HG02885 (cell line): ENCODE measurements around the gene RSPRY1.
"Not testable (repeated sequence)": the region's sequence is repeated elsewhere in the genome, so short reads cannot be mapped to it uniquely, and the experiment has no call there.

ENCODE experiments used
- ATAC-seq: cut with Tn5 transposase; IDR thresholded peaks from one replicate; pipeline ENCODE4 v1.9.1; 2021; ENCODE audit warnings: mild to moderate bottlenecking; ENCODE audit not compliant: unreplicated experiment, poor library complexity

RSPRY1 gene

DNA sequence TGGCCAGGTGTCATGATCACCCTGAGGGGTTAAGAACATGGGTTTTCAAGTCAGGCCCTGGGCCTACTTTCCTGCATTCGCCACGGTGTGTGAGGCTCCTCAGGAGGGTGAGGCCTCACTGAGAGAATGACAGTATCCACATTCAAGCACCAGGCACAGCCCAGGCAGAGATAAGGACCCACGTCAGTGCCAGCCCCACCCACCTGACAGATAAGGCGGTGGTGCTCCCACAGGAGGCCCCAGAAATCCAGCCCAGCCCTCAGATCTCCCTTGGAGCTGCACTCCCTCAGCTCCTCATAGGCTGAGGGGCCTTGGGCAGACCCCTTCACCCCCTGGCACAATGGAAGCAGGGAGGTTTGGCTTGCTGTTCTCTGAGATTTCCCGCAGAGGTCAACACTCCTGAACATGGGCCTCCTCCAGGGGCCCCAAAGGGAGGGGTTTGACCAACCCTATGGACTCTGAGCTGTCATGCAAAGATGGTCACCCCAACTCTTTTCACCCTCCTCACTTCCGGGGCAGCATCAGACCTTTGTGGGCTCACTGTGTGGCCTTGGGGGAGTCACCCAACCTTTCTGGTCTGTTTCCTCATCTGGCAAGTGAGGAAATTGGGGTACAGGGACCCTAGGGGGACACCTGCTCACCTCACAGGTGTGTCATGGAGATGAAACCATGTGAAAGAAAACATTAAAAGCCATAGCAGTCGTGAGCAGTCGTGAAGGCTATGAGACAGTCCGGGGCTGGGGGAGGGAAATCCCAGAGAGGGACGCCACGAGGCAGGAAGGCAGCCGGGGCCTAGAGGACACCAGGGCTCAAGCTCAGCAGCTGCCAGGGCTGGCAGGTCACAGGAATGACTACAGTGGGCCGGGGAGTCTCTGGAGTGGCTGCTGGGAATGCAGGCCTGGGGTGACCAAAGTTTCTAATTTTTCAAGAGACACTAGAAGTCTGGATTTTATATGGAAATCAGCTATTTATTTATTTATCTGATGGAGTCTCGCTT lies 83.0 kb downstream of the RSPRY1 start:
- no peak for ATAC-seq

DNA sequence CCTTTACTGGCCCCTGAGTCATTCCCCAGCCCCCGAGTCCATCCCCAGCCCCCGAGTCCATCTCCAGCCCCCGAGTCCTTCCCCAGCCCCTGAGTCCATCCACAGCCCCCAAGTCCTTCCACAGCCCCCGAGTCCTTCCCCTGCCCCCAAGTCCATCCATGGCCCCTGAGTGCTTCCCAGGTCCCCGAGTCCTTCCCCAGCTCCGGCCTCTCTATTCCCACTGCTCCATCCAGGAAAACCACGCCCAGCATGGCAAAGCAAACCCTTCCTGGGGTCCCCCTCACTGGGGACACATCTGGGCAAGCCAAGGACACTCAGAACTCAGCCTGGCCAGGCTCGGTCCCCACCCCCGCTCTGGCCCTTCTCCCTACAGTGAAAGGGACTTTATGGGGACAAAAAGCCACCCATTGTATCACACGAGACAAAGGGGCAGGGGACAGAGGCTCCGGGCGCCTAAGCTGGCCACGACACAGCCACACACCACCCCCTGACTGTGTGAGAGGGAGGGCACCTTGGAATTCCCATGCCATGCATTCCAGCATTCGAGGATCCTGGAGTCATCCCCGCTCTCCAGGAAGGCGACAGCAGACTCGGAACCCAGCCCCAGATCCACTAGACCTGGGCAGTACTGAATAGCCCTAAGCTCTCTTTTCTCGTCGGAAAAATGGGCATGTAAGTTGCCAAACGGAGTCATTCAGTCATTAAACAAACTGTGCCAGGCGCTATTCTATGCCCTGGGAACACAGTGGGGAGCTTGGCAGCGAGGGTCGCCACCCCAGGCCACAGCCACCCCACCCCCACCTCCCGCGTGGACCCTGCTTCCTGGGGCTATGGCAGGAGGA lies 84.3 kb downstream of the RSPRY1 start:
- no peak for ATAC-seq

DNA sequence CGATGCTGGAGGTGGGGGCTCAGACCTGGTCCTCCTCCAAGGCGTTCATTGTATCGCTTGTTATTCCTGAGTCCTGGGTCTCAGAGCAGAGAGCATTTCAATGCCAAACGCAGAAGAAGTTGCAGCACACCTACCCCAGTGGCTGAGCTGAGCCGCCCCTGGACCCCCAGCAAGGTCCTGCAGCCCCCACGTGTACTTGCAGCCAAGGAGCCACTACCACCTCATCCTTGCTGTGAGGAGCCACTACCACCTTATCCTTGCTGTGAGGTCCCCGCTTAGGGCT lies 84.9 kb downstream of the RSPRY1 start:
- no peak for ATAC-seq

DNA sequence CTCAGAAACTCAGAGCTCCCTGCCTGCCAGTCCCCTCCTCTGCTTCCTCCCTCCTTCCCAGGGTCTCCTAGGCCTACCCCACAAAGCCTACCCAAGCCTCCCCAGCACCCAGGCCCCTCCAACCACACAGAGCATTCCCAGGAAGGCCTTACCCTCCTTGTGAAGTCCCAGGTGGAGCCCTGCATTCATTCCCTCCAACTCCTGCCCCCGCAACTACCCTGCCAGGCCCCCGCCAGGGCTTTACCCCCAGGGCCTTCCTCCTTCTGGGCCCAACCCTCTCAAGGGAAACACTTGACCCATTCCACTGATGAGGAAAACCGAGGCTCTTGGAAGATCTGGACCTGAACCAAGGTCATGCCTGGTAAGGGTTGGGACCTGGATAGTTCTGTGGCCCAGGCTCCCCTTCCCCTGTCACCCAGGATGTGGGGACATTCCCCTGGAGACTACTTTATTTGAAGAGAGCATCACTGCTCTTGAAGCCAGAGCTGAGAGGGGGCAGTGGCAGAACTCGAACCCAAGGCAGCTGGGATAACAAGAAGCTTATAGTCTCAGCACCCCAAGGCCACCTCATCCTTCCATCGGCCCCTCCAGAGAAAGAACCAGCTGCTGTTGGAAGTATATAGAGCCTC lies 85.9 kb downstream of the RSPRY1 start:
- no peak for ATAC-seq

DNA sequence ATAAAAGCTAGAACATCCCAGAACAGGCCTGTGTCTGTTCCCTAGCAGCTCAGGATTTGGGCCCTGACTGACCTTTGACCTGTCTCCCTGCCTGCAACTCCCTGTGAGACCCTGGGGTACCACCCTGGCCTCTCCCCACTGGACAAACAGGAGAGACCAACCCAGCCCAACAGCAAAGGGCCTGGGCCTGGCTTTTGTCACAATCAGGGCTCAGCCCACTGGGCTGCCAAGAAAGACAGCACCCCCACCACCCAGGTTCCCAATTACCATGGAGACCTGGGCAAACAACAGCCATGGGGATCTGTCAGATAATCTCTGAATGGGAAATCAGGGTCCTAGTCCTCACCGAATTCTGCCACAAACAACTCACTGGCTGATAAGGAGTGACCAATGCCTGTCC lies 87.2 kb downstream of the RSPRY1 start:
- no peak for ATAC-seq

DNA sequence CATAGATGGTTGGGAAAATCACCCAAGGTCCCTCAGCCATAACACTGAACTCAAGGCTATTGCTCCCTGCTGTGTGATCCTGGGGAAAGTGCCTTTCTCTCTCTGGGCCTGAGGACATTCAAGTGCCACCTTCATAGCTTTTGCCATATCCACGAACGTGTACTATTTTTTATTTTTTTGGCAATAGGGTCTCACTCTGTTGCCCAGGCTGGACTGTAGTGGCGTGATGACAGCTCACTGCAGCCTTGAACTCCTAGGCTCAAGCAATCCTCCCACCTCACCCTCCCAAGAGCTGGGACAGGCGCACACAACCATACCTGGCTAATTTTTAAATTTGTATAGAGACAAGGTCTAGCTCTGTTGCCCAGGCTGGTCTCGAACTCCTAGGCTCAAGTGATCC lies 87.7 kb downstream of the RSPRY1 start:
- ATAC-seq: no peak

DNA sequence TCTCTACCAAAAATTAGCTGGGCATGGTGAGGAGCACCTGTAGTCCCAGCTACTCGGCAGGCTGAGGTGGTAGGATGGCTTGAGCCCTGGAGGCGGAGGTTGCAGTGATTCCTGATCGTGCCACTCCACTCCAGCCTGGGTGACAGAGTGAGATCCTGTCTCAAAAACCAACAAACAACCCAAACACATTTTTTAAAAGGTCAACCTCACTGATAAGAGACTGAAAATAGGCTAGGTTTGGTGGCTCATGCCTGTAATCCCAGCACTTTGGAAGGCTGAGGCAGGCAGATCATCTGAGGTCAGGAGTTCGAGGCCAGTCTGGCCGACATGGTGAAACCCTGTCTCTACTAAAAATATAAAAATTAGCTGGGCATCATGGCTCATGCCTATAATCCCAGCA lies 89.8 kb downstream of the RSPRY1 start:
- ATAC-seq: not testable (repeated sequence)

DNA sequence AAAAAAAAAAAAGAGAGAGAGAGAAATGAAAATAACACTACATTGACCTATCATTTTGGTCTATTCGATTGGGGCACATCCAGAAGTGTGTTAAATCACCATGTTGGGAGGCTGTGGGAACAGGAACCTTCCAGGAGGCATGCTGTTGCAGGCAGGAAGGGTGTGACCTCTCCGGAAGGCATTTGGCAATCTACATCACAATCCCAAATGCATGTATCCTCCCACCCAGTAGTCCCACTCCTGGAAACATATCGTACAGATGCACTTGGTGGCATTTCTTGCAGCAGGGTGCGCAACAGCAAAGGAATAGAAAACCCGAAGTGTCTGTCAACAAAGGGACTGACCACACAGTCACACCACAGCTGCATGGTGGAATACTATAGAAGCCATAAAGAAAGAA lies 90.5 kb downstream of the RSPRY1 start:
- ATAC-seq: no peak

DNA sequence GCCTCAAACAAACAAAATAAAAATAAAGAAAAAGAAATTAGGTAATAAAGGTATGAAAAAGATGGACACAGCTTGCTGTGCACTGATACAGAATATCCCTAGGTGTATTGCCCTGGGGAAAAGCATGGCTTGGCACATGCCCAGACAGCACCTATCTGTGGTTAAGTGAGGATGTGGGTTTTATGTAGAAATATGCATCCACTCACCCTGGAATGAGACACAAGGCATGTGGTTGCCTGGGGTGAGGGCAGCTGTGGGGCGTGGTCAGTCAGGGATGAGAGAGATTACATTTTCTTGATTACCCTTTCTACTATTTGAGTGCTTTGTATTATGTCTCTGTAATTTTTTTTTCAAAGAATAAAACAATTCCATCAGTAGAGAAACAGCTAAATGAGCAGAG lies 91.5 kb downstream of the RSPRY1 start:
- no peak for ATAC-seq

DNA sequence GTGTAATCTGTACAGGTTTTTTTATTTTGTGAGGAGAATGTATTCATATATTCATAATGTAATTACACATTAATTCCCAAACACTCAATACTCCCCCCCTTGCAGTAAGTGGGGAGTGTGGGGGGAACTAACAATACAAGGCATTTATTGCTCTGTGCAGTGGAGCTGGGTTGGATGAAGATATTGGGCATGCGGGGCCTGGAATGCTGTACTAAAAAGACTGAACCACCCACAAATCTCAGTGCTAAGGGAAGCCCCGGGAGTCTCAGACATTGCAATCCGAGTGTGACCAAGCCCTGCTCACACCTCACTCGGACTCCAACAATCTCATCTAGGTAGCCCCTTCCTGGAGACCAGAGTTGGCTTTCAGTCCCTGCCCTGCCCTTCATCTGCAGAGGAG lies 92.4 kb downstream of the RSPRY1 start:
- ATAC-seq: no peak

DNA sequence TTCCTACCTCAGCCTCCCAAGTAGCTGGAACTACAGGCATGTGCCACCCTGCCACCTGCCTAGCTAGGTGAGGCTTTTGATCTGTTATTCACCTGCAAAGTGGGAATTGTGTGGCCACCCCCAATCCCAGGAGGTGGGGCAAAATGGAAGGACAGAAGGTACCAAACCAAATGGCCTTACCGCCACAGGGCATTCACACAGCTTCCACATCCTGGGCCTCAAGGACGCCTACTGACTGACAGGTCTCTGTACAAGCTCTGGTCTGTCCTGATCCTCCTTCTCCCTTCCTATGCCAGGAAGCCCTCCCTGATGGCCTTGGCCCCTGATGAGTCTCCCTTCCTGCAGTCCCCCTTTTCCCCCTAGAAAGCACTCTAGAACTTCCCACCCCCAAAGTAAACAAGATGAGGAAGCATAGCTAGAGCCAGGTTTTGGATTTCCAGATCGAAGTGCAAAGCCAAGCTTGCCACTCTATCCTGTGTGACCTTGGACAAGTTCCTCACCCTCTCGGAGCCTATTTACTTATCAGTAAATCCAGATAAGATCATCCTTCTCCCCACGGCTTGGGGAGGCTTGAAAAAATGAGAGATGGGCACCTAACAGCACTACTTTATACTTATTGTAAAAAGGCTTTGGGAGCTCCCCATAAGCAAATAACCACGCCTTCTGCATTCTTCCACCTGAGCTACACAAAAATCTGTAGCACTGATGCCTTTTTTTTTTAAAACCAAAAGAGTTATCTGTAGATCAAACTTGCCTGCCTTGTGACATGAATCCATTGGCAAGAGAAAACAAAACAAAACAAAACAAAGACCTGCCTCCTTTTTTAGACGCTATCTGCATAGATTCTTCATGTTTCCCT lies 93.9 kb downstream of the RSPRY1 start:
- ATAC-seq: no peak

DNA sequence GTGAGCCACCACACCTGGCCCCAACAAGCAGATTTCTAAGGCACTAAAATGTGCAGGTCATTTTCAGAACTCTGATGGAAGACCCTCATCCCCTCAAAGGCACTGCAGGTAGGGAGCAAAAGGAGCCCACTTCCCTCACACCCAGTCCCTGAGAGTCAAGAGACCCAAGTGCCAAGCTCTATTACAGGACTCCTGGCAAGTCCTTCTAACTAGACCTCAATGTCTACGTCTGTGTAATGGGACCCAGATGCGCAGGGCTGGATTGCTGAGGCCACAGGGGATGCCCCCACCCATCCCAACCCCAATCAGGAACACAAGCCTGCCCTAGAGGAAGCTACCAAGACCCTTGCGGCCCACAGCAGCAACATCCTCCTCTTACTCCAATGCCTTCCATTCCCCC lies 95.7 kb downstream of the RSPRY1 start:
- ATAC-seq: no peak

DNA sequence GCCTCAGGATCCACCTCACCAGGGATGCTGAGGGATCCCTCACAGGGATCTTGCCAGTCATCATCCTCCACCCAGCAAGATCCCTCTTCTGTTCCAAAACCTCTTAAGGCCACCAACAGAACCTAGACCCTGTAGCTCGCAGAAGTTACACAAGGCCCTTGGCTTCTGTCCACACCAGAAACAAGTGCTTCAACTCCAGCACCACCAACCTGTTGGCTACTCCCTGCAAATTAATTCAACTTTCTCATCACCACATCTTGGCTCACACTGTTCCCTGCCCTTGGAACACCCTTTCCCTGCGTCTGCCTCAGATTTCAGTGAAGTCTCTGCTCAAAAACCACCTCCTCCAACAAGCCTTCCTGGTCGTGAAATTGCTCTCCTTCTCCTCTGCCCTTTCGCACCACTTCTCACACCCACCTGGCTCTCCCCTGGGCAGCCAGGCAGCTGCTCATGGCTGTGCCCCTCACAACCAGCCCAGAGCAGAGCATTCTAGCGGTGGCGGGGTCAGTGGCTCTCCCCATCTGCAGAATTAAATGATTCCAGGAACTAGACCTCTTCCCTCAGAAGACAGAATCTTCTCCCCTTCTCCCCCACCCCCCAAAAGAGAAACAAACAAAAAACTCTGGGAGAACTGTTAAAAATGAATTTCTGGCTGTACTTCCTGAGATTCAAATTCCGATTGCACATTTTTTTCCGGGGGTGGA lies 96.5 kb downstream of the RSPRY1 start:
- no peak for ATAC-seq

DNA sequence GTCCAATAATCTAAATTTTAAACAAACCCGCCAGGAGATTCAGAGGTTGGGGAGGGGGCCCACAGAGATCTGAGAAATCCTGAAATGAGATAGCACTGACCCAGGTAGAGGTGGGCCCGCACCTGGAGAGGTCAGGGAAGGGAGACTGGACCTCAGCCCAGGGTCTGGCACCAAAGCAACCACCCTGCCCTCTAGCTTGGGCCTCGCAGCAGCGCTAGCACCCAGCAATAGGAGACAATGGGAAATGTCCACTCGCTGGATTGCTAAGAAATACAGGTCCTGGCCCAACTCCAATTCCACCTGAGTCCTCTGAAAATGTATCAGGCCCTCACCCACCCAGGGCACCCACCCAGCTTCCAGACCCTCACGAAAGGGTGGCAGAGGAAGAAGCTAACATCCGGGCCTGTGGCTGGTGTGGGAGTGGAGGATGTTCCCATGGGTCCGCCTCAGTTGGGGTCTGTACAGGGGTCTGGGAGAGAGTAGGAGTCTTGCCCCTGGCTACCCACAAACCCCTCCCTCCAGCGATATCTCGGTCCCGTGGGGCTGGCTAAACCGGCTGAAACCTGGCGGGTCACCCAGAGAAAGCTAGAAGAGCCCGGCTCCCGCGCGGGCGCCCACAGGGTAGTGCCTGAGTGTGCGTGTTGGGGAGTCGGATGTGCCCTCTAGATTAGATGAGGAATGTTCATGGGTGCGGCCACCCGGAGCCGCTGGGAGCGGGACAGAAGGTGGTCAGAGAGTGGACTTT lies 97.3 kb downstream of the RSPRY1 start:
- ATAC-seq: no peak

DNA sequence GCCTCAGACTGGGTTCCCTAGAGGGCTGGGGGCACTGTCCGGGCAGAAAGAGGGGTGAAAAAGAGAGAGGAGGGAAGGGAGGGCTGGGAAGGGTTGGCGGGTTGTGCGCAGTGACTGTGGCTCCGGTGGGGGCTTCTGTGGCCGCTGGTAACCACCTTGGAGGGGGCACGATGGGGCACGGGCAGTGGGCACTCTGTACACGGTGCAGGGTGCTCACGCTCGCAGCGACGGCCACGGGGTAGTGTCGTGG lies 97.8 kb downstream of the RSPRY1 start:
- no peak for ATAC-seq

DNA sequence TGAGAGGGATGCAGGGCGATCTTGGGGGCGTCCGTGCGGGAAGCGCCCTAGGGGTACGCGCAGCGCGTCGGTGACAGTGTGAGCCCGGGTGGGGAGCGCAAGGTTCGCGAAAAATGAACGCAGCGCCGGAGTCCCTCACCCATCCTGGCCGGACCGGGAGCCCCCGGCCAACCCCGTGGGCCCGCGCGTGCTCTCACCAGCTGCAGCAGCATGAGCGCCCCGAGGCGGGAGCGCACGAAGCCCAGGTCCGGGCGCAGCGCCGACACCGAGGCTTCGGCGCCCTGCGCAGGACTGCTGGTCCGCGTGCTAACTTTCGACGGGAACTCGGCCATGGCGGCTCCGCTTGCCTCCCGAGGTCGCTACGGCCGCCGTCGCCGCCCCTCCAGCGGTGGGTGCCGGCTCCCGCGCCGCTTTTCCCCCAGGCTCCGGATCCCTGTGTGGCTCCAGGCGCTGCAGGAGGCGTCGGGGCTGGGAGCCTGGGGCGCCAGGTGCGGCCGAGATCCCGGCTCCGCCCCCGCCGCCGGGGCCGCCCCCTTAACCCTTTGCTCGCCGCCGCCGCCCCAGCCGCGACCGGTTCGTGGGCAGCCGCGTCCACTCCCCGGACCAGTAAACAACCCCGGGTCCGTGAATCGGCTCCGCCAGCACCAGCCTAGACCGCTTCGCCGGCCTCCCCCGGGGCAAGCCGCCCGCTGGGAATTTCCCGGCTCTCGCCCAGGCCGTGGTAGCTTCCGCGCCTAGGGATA lies 98.3 kb downstream of the RSPRY1 start, which contains the start of gene PLLP:
TSS of gene PLLP (minus strand) at position 464 of the 743 bp plus-strand sequence. CDS start at position 332, 132 bp downstream.
- no peak for ATAC-seq

DNA sequence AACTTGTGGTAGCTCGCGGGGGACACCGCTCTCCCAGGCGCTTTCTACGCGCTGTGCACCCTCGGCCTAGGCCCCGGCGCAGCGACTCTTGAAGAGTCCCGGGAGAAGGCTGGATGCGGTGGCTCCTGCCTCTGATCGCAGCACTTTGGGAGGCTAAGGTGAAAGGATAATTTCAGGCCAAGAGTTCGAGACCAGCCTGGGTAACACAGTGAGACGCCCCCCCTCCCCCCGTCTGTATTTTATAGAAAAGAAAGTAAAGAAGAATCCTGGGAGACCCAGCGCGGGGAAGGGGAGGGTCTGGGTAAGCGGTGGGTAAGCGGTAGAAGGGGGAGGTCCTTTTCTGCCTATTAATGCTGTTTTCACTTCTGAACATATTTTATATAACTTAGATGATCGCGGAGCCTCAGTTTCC lies 98.8 kb downstream of the RSPRY1 start:
- no peak for ATAC-seq

DNA sequence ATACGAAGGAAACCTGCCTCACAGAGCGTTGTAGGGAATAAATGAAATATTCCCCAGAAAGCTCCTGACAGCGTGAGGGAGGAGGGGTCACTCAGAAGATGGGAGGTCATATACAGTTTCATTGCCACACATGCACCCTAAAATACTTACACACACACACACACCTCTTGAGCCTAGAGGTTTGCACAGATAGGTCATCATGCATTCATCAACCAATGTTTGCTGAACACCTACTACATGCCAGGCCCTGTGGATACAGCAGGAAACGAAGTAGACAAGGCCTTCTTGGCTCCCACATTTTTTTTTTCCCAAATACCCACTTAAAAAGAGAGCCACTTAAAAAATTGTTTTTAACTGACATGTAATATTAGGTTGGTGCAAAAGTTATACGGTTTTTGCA lies 99.2 kb downstream of the RSPRY1 start:
- ATAC-seq: no peak
